HG02571 (cell line): Measurements from ENCODE around the gene SLC26A3.

Source experiments
- ATAC-seq: cut with Tn5 transposase; IDR thresholded peaks from one replicate; pipeline ENCODE4 v1.9.1; 2021; ENCODE audit warnings: mild to moderate bottlenecking, moderate library complexity; ENCODE audit not compliant: unreplicated experiment

Gene SLC26A3

DNA sequence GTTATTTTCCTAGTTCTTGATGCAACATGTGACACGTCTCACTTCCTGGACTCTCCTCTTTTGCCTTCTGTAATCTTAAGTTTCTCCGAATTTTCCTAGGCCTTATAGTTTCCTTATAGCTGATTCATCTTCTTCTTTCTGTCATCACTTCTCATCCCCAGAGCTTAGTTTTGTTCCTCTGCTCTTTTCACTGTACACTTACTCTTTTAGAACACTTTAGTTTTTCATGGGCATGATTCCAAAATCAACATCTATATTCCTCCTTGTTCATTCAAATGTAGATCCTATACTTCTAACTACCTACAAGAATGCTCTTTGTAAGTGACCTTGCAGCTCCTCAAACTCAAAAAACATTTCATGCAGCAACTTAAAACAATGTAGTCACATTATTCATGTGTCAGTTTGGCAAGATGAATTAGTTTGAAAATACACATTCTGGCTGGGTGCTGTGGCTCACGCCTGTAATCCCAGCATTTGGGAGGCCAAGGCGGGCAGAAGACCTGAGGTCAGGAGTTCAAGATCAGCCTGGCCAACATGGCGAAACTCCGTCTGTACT is 13.1 kb upstream of the SLC26A3 start:
- ATAC-seq: no peak

DNA sequence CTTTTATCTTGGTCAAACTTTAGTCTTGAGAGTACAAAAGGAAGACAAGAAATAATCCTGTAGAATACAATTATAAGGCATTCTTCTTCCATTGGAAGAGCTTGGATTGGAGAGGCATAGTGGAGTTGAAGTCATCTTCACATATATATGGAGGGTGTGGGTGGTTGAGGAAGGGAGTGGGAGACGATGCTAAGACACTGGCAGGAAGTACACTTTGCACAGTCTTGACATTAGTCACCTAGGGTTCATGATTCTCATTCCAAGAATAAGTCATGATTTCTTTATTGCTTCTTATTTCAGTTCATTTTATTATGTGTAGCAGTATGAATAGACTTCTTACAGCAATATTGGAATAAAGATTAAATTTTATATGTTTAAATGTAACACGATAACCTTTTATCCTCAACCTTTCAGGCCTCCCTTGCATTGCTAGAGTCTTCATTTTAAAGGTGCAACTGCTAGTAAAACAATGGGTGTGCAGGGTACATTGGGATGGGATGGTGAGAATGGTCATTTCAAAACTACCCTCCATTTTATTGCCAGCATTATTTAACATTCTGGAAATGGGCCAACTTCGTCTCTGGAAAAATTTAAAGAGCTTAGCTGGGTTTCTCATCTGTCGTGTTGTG is 12.3 kb upstream of the SLC26A3 start:
- ATAC-seq: no peak

DNA sequence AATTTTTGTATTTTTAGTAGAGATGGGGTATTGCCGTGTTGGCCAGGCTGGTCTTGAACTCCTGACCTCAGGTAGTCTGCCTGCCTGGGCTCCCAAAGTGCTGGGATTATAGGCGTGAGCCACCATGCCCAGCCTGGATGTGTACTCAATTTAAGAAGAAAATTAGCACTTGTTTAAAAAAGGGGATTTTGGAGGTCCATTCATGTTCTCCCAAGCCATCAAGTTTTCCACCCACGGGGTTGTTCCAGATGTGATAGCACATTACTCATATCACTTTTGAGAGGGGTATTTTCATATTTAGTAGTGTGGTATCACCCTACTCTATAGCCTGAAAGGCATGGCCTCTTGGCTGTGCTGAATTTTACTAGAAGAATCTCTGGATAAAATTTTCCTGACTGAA is 10.5 kb upstream of the SLC26A3 start:
- ATAC-seq: no peak

DNA sequence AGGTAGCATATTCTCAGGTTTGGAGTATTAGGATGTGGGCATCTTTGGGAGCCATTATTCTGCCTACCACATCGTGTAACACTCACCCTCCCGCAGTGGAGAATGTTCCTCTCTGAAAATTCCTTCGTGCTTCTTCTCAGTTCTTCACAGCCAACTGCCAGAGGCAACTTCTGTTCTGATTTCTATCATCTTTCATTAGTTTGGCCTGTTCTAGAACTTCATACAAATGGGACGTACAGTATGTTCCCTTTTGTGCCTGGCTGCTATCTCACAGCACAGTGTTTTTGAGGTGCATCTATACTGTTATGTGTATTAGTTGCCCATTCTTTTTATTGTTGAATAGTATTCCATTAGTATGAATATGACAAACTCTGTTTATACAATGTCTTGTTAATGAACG is 8.9 kb upstream of the SLC26A3 start:
- ATAC-seq: no peak

DNA sequence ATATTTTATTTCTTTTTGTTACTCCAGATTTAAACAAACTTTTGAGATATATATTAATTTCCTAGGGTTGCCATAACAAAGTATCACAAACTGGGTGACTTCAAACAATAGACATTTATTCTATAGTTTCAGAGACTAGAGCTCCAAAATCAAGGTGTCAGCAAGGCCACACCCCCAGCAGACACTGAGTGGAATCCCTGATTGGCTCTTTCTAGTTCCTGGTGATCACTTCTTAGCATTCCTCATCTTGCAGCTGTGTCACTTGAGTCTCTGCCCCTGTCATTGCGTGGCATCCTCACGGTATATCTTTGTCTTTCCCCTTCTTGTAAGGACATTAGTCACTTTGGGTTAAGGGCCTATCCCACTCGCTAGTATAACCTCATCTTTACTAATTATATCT is 7.6 kb upstream of the SLC26A3 start:
- no peak for ATAC-seq

DNA sequence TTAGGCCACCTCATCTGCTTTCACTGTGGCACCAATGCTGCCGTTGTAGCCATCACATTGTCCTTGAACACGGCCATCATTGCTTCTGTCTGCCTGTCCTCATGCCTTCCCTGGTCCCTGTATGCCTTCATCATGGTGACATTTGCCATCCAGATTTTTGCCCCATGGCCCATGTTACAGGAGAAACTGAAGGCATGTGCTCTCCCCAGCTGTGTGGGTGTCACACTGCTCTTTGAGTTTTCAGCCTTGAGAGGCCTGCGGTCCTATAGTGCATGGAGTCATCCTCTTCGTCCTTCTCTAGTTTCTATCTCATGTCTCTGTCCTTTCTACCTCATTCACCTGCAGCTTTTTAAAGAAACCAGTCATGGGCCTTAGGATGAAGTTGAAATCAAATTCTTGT is 6.2 kb upstream of the SLC26A3 start:
- no peak for ATAC-seq

DNA sequence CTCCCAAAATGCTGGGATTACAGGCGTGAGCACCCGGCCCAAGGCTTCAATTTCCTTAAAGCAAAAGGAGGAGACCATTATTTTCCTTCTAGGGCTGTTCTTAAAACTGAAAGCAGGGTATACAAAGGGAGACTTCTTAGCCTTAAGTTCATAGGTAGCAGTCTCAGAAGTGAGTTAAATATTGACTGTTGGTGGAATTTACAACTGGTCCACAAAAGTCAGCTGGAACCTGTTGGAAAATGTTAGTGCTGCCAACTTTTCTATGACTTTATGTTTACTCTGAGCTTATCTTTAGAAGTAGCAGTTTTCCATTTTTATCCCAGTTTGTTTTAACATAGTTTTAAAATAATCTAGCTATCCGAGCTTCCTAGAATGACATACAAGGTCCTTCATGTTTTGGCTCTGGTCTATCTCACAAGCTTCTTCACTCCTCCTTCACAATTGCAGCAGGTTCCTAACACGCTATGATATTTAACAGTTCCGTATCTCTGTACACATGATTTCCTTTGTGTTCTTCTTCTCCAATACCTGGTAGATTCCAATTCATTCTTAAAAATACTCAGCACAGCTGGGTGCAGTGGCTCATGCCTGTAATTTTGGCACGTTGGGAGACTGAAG is 3.3 kb downstream of the SLC26A3 start:
- ATAC-seq: no peak

DNA sequence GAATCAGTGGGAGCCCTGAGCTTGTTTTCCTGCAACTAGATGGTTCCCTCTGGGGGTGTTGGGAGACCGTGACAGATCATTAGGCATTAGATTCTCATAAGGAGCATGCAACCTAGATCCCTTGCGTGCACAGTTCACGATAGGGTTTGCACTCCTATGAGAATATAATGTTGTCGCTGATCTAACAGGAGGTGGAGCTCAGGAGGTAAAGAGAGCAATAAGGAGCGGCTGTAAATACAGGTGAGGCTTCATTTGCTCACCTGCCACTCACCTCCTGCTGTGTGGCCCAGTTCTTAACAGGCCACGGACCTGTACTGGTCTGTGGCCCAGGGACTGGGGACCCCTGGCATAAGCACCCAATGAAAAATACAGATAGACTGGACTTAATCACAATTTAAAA is 10.7 kb downstream of the SLC26A3 start:
- no peak for ATAC-seq

DNA sequence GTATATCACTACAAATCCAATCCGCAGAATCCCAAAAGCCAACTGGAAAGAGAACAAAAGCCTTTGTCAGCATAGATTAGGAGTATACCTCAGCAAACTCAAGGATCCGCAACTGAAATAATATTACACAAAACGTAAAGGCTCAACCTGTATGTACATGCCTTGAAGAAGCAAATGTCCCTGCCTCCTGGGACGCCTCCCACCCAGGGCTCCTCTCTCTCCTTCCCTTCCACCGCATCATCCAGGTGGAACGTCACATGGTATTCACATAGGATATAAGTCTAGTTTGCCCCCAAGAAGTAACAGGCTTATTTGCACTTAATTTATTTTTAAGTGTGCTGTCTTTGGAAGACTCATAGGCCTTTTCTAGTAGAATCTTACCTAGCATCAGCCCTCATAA is 13.4 kb downstream of the SLC26A3 start:
- ATAC-seq: no peak

DNA sequence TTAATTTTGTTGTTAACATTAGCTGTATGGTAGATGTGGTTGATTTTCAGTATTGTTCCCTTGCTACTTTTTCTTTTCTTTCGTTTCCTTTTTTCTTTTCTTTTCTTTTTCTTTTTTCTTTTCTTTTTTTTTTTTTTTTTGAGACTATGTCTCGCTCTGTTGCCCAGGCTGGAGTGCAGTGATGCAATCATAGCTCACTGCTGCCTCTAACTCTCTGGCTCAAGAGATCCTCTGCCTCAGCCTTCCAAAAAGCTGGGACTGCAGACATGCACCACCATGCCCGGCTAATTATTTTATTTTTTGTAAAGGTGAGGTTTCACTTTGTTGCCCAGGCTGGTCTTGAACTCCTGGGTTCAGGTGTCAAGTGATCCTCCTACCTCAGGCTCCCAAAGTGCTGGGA is 14.4 kb downstream of the SLC26A3 start:
- no peak for ATAC-seq

DNA sequence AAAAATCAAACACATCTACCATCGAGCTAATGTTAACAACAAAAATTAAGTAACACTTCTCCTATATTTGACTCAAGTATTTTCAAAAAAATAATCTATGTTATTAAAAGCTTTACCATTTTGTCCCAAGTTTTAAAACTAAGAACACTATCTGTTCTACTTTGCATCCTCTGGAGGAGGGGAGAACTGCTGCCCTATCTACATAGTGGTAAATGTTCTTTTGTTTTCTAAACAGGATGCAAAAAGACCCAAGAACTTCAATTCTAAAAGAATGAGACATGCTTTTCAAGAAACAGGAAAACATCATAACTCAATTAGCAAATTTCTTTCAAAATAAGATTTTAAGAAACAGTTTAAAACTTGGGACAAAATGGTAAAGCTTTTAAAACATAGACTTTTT is 14.8 kb downstream of the SLC26A3 start:
- ATAC-seq: no peak

DNA sequence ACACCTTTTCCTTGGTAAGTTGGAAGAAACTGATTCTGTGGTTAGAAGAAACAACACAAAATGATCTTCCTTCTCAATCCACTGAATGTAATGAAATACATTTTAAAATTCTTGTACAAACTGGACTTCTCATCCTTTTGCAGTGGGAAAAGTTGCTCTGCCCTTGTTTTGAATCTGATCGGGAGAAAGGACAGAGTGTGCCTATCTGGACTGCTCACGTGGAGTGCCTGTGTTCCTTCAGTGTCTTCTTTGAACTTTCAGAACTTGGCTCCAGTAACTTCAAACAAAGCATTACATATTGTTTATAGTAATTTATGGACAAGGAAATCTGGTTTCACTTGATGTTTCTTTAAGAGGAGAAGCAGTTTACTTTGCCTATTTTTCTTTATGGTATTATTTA is 17.1 kb downstream of the SLC26A3 start:
- ATAC-seq: no peak

DNA sequence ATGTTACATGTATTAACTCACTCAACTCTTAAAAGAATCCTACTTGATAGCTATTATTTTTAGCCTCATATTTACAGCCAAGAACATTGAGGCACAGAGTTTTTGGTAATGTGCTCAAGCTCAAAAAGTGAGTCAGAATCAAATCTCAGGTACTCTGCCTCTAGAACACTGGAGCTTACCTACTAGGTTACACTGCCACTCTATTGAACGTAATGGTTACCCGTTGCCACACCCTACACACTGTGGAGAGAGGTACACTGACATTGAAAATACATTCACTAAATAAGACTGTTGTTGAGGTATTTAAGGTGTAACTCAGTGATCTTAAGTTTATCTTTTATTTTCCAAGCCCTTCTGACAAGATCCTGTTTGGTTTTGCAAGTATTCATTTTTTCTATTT is 17.9 kb downstream of the SLC26A3 start:
- ATAC-seq: no peak

DNA sequence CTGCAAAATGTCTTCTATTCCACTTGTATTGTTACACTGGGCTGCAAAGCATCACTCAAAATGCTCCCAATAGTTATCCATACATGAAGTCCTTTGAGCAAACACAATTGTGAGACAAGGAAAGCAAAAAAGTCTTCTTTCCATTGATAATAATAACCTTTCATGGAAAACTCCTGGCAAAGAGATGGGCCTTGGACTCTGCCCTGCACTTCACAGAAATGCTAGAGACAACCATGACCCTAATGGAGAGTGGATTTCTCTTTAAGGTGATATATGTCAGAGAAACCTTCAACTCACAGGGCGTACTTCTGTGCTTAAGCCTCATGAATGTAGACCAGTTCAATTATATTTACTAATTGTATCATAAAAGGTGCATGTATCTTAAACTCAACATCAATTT is 19.4 kb downstream of the SLC26A3 start:
- ATAC-seq: no peak

DNA sequence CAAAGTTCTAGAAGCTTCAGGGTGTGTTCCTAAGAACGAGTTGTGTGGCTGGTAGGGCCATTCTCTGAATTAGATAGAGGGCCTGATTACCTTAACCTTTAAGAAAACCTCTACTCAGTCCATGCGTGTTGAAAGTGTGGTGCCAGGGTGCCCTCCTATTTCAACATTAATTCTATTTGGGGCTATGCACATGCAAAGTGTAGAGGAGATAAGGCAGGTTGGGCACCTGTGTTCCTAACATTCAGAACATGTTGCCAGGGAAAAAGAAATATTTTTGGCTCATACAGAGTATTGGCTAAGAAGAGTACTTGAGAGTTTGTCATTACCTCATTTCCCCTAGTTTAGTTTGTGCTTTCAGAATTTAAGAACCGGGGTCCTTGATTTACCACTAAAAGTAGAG is 20.6 kb downstream of the SLC26A3 start:
- ATAC-seq: no peak

DNA sequence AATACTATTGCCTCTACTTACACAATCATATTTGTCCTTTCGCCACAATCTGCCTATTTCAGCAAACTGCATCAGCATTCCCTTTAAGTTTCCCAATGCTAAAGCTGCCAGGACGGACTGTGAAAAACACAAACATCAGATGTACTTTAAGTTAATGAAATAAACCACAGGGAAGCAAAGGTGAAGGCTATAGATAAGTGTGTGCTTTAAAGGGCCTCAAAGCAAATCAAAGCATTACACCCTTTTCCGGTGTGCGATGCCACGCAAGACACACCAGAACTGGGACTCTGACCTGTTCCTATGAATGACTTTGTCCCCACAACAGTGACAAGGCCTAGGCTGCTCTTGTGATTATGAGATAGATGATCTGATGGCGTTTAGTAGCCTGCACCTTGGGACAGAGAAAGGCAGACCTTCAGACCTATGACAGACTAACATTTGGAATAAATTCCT is 23.4 kb downstream of the SLC26A3 start:
- no peak for ATAC-seq

DNA sequence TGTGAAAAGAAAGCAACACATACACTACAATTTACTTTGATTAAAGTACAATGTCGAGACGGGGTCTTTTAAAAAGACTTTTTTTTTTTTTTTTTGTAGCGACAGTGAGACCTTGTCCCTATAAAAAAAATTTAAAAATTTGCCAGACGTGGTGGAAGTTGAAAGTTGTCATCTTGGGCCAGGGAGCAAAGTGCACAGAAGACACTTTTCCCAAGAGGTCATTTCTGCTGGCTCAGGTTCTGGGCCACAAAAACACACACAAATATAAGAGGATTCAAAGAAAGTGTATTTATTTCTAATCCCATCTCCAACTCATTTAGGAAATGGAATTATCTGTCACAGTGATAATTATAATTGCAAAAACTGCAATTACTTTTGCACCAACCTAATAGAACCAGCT is 24.7 kb downstream of the SLC26A3 start:
- no peak for ATAC-seq

DNA sequence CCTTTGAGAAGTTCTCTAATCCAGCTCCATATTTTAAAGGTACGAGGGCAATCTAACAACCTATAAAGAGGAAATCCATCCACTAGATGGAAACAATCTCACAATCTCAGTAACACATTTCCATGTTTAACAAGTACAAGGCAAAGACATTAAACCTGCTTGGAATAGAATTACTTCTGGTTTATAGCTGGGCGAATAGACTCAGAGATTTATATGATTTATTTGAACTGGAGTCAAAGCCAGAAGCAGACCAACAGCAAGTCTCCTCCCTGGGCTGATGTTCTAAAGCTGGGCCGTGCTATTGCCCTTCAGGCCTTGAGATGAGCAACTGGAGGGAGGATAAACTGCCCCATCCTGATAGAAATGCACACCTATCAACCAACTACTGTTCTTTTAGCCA is 25.3 kb downstream of the SLC26A3 start:
- ATAC-seq: no peak

DNA sequence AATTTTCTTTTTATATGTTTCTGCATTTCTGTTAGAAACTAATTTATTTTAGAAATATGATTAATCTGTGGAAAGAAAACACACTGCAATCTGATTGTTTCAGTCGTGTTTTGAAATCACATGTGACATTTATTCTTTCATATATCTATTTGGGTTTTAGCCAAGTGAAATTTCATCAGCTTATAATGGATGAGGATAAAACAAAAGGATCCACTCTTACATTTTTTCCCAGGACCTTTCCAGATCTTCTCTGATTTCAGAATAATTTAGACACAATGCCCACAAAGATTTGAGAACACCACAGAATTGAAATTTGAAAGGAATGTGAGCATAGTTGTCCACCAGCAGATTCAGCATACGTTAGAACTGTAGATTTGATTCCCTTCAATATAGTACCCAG is 30.0 kb downstream of the SLC26A3 start:
- no peak for ATAC-seq

DNA sequence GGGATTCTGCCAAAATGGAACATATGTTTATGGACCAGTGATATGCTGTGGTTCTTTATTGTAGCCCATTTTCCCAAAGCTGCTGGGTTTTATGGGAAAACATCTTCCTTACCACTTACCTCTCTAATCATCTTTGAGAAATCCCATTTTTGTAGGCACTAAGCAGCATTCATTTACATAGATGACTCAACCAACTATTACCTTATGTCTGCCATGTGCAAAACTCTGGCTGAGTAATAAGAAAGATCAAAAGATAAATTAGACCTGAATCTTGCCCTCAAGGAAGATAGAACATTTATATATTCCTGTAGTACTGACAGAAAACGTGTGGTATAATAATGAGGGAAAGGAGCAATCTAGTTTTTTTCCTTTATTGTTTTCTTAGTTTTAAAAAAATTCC is 34.8 kb downstream of the SLC26A3 start:
- no peak for ATAC-seq

DNA sequence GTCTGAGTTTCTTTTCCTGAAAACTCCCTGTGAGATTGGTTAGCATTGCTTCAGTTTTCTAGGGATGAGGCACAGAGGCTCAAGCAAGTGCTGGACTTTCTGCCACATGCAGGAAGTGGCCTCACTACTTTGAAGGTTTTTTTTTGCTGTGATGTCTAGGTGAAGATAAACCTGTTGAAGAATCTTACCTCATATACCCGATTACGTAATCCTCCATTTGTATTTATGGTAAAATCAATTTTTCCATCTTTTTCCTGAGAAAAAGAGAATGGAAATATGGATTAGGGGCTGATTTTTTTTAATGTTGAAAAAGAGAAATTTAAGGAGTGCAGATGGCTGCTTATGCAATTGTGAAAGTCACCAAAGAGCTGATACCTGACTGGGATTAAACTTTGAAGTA is 35.6 kb downstream of the SLC26A3 start:
- no peak for ATAC-seq

DNA sequence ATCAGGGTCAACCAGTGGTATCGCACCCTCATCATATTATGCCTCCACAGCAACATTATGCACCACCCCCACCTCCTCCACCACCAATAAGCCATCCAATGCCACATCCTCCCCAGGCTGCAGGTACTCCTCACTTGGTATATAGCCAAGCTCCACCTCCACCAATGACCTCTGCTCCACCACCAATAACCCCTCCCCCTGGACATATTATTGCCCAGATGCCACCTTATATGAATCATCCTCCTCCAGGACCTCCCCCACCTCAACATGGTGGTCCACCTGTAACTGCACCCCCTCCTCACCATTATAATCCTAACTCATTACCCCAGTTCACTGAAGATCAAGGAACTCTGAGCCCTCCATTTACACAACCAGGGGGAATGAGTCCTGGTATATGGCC is 44.4 kb downstream of the SLC26A3 start:
- no peak for ATAC-seq

DNA sequence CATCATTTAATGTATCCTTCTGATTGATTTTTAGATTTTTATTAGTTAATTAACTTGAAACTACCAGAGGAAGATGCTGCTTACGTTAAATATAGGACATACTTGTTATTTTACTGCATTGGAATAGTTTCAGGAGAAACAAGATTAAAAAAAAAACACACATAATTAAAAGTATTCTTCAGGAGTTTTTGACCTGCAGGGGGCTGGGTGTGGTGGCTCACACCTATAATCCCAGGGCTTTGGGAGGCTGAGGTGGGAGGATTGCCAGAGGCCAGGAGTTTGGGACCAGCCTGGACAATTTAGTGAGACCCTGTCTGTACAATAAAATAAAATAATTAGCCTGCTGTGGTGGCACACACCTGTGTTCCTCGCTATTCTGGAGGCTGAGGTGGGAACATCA is 48.4 kb downstream of the SLC26A3 start:
- ATAC-seq: no peak
